Astrocyte (in vitro differentiated cells and primary cell): ENCODE data around the gene CHRNA4. TPM values are rescaled to one million over a fixed set of nuclear protein-coding genes. Genes with fewer than 3 reads are reported as not detected.

Source experiments
- DNase-seq: peaks from one replicate; pipeline ENCODE4 v3.0.0-alpha.2; 2010; ENCODE audit warnings: low read depth
- FAIRE-seq: peaks from 2 replicates; lab custom pipeline; 2011; peaks lifted over from hg19 to GRCh38; lab: Jason Lieb, UNC
- H2AFZ ChIP-seq: 2 replicates; pipeline ENCODE4 v1.6.0; 2012; ENCODE audit warnings: low read depth, low read length, inconsistent platforms
- H3K27ac ChIP-seq: 2 replicates; pipeline ENCODE4 v1.5.1; 2011; ENCODE audit warnings: low read depth, low read length, inconsistent platforms
- H3K27me3 ChIP-seq: 2 replicates; pipeline ENCODE4 v1.6.0; 2011; ENCODE audit warnings: low read length, inconsistent platforms; ENCODE audit not compliant: insufficient read depth
- H3K36me3 ChIP-seq: 2 replicates; pipeline ENCODE4 v1.5.1; 2011; ENCODE audit warnings: low read length, inconsistent platforms; ENCODE audit not compliant: insufficient read depth
- H3K4me1 ChIP-seq: 2 replicates; pipeline ENCODE4 v1.5.1; 2011; ENCODE audit warnings: low read length, inconsistent platforms; ENCODE audit not compliant: insufficient read depth
- H3K4me2 ChIP-seq: 2 replicates; pipeline ENCODE4 v1.6.0; 2012; ENCODE audit warnings: low read length, inconsistent platforms
- H3K4me3 ChIP-seq: 2 replicates; pipeline ENCODE4 v1.5.1; 2011; ENCODE audit warnings: low read depth, mild to moderate bottlenecking, low read length, inconsistent platforms; ENCODE audit not compliant: insufficient read depth
- H3K79me2 ChIP-seq: 2 replicates; pipeline ENCODE4 v1.6.0; 2012; ENCODE audit warnings: mild to moderate bottlenecking, low read length, inconsistent platforms; ENCODE audit not compliant: insufficient read depth
- H3K9ac ChIP-seq: 2 replicates; pipeline ENCODE4 v1.6.0; 2012; ENCODE audit warnings: mild to moderate bottlenecking, low read length, inconsistent platforms
- H3K9me3 ChIP-seq: 2 replicates; pipeline ENCODE4 v1.5.1; 2012; ENCODE audit warnings: low read depth, mild to moderate bottlenecking, low read length, inconsistent platforms; ENCODE audit not compliant: insufficient read depth
- H4K20me1 ChIP-seq: 2 replicates; pipeline ENCODE4 v1.6.0; 2012; ENCODE audit warnings: low read length, inconsistent platforms; ENCODE audit not compliant: insufficient read depth
- H3K27ac Mint-ChIP-seq: one replicate; pipeline ENCODE4 v1.8.0; 2021; ENCODE audit warnings: mild to moderate bottlenecking, mixed read lengths; ENCODE audit not compliant: unreplicated experiment
- H3K27me3 Mint-ChIP-seq: one replicate; pipeline ENCODE4 v1.8.0; 2021; ENCODE audit warnings: low read depth, mixed read lengths; ENCODE audit not compliant: unreplicated experiment
- H3K36me3 Mint-ChIP-seq: one replicate; pipeline ENCODE4 v1.8.0; 2021; ENCODE audit warnings: low read depth, mixed read lengths; ENCODE audit not compliant: unreplicated experiment
- H3K4me1 Mint-ChIP-seq: one replicate; pipeline ENCODE4 v1.8.0; 2021; ENCODE audit warnings: low read depth, mixed read lengths; ENCODE audit not compliant: unreplicated experiment
- H3K4me3 Mint-ChIP-seq: one replicate; pipeline ENCODE4 v1.8.0; 2021; ENCODE audit warnings: mild to moderate bottlenecking, moderate library complexity, mixed read lengths; ENCODE audit not compliant: unreplicated experiment
- H3K9me3 Mint-ChIP-seq: one replicate; pipeline ENCODE4 v1.8.0; 2021; ENCODE audit warnings: mild to moderate bottlenecking, mixed read lengths; ENCODE audit not compliant: unreplicated experiment
- CTCF ChIP-seq: IDR thresholded peaks from 2 replicates; pipeline ENCODE4 v1.5.1; 2011; ENCODE audit warnings: low read depth, mild to moderate bottlenecking, inconsistent platforms, low read length, moderate library complexity; ENCODE audit not compliant: insufficient read depth
- EZH2 ChIP-seq: IDR thresholded peaks from 2 replicates; pipeline ENCODE4 v1.6.1; 2012; ENCODE audit warnings: mild to moderate bottlenecking, low read length, inconsistent platforms; ENCODE audit not compliant: insufficient read depth
- total RNA-seq: library from RNA; stranded (reverse); gene quantifications from 2 replicates; pipeline ENCODE4 v1.2.1, GENCODE V29; 2021

Gene CHRNA4
- total RNA-seq, 1 donor from 2014 or later, result 1.8 TPM

- Histone ChIP-seq H3K9ac (no peak overlapping the region), H4K20me1 (no peaks in the 10 kb centered on the region), H3K36me3 (no peaks in the 10 kb centered on the region), H3K4me1 (no peaks in the 10 kb centered on the region), H2AFZ (no peak overlapping the region), H3K27me3 (peaks cover 19% of the 10 kb centered on the region), H3K9me3 (no peaks in the 10 kb centered on the region), H3K79me2 (no peaks in the 10 kb centered on the region), H3K27ac (no peak overlapping the region), H3K4me3 (no peak overlapping the region), H3K4me2 (no peak overlapping the region)
- no peaks in the 10 kb centered on the region for H3K4me1 Mint-ChIP-seq
- H3K36me3 Mint-ChIP-seq, result peaks cover 11% of the 10 kb centered on the region
- H3K27ac Mint-ChIP-seq, result no peak overlapping the region
- FAIRE-seq (no peak), DNase-seq (no peak)
- peaks cover 20% of the 10 kb centered on the region for H3K27me3 Mint-ChIP-seq
- no peak for TF ChIP-seq CTCF
- TF ChIP-seq EZH2, result no peak
- H3K9me3 Mint-ChIP-seq, result peaks cover 3% of the 10 kb centered on the region
- no peak overlapping the region for H3K4me3 Mint-ChIP-seq
Measured at GRCh38 chr20:63326314-63327230, 34.6 kb downstream of the CHRNA4 start.

GRCh38 chr20:63325554-63326313 is 35.4 kb downstream of the CHRNA4 start:
- H3K36me3 ChIP-seq, result no peaks in the 10 kb centered on the region
- no peak for TF ChIP-seq CTCF
- TF ChIP-seq EZH2, result no peak
- H3K9ac ChIP-seq, result no peak overlapping the region
- DNase-seq, result no peak
- no peak overlapping the region for H3K4me3 ChIP-seq
- H4K20me1 ChIP-seq, result no peaks in the 10 kb centered on the region
- H3K4me1 Mint-ChIP-seq, result no peaks in the 10 kb centered on the region
- H3K27me3 Mint-ChIP-seq, result peaks cover 20% of the 10 kb centered on the region
- H2AFZ ChIP-seq, result no peak overlapping the region
- no peak overlapping the region for H3K27ac ChIP-seq
- no peak overlapping the region for H3K27ac Mint-ChIP-seq
- H3K4me3 Mint-ChIP-seq, result no peak overlapping the region
- no peaks in the 10 kb centered on the region for H3K9me3 ChIP-seq
- peaks cover 3% of the 10 kb centered on the region for H3K9me3 Mint-ChIP-seq
- H3K4me2 ChIP-seq, result no peak overlapping the region
- no peak for FAIRE-seq
- H3K79me2 ChIP-seq, result no peaks in the 10 kb centered on the region
- H3K4me1 ChIP-seq, result no peaks in the 10 kb centered on the region
- peaks cover 19% of the 10 kb centered on the region for H3K27me3 ChIP-seq
- H3K36me3 Mint-ChIP-seq, result peaks cover 11% of the 10 kb centered on the region
